H7 (cell line): Measurements from ENCODE around the gene PIGC. TPM values are rescaled to one million over a fixed set of nuclear protein-coding genes. Genes with fewer than 3 reads are reported as not detected.

Experiments used
- DNase-seq: peaks from one replicate; pipeline ENCODE4 v3.0.0; 2012
- H3K27me3 ChIP-seq: 2 replicates; pipeline ENCODE4 v1.6.0; 2011; ENCODE audit warnings: mild to moderate bottlenecking, low read length; ENCODE audit not compliant: control insufficient read depth, insufficient read depth
- H3K36me3 ChIP-seq: replicated peaks from 2 replicates; pipeline ENCODE4 v1.5.1; 2011; ENCODE audit warnings: low read length; ENCODE audit not compliant: control insufficient read depth, insufficient read depth
- H3K4me3 ChIP-seq: 2 replicates; pipeline ENCODE4 v1.5.1; 2011; ENCODE audit warnings: low read depth, mild to moderate bottlenecking, control low read depth, low read length, moderate library complexity; ENCODE audit not compliant: insufficient read depth
- total RNA-seq: library from RNA; depleted of rRNA; stranded (reverse); fragments of >200 nt; shearing (Covaris generic); gene quantifications from 2 replicates; pipeline ENCODE4 v1.2.3, GENCODE V29; 2014; rRNA removed

The PIGC gene
- 25.5 and 27.3 TPM in 2 replicates for total RNA-seq

DNA sequence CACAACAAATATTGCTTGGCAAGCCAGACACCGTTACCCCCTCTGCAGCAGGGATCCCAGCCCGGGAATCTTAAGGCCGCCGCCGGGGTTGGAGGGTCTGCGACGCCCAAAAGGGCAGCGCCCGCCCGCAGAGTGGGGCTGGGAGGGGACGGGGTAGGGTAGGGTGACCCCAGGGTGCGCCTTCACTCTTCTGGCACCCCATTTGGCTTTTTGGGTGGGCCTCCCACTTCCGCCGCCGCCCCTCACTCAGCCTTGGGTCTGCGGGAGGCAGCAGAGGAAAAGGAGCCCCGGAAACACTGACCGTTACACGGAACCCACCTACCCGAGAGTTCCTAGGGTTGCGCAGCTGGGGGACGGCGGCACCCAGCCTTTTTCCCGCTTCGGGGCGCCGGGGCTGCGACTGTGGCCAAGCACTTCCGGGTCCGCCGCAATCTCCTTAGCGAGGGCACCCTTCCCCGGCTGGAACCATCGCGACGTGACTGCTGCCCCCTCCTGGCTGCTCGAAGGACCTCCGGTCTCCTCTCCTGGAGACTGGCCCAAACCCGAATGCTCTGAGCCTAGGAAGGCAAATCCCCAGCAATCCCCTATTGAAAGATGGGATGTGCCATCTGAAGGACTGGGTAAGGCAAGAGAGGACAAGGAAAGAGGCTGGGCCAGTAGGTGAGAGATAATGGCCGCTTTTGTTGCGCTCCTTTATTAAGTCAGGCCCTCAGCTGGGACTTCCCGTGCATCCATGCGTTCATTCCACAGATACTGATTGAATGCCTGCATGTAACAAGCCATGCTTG, at the start of gene PIGC:
PIGC (minus strand) TSS at position 404 of the 788 bp plus-strand sequence. CDS start 1,447 bp downstream, outside the sequence.
- H3K36me3 ChIP-seq: peaks cover 3% of the 10 kb centered on the region; the same call in 1 of the 2 replicates
- peak within 1 kb of the TSS; percentile 86 for H3K4me3 ChIP-seq
- peak; percentile 90 for DNase-seq
- no peaks in the 10 kb centered on the region for H3K27me3 ChIP-seq

DNA sequence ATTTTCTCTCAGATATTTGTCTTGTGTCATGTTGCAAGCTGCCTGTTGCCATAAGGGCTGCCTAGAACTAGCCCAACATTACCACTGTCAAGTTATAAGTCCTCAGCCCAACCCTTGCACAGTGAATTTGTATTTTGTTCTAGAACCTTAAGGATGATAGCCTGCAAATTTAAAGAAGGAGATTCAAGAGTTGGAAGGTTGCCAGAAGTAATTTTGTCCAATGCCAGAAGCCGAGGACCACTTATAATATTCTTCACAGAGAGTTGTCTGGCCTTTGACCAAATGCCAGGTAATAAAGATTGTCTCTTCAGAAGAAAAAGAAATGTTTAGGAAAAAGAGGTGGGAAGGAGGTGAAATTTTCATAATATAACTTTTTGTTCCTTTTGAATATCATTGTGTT, 48.6 kb upstream of the PIGC start:
- no peaks in the 10 kb centered on the region; the same call in 1 of the 2 replicates for H3K27me3 ChIP-seq
- DNase-seq: no peak
- no peak overlapping the region for H3K4me3 ChIP-seq
- H3K36me3 ChIP-seq: no peaks in the 10 kb centered on the region

DNA sequence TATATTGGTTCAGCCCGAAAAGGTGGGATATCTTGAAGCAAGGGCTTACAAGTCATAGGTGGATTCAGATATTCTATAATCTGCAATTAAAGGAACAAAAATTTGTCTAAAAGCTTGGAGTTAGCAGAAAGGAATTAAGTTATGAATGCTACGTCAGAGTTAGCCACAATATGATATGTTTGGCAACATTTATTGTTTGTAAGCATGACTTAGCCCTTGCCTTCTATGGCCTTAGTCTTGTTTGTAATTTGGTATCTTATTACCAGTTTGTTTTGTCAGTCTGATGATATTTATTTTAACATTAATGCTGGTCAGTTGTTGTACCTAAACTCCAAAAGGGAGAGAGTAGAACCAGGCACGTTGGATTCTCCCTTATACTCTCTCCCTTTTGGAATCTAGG, 46.0 kb upstream of the PIGC start:
- Histone ChIP-seq H3K27me3 (no peaks in the 10 kb centered on the region; the same call in 1 of the 2 replicates), H3K36me3 (no peaks in the 10 kb centered on the region), H3K4me3 (no peak overlapping the region)
- no peak for DNase-seq

DNA sequence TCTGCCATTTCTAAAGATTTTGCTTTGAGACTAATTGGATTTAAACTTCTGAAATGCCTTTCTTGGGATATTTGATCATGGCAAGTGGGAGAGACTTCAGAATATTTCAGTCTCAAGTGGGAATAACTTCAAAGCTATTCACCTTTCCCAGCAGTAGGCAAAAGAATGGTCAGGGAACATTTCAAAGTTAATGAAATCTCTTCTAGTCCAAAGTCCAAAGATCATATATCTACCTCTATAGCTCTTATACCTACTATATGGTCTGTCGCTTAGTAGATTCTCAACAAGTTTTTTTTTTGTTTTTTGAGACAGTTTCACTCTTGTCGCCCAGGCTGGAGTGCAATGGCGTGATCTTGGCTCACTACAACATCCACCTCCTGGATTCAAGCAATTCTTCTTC, 44.5 kb upstream of the PIGC start:
- no peak for DNase-seq
- Histone ChIP-seq H3K4me3 (no peak overlapping the region), H3K27me3 (no peaks in the 10 kb centered on the region; the same call in 1 of the 2 replicates), H3K36me3 (no peaks in the 10 kb centered on the region)

DNA sequence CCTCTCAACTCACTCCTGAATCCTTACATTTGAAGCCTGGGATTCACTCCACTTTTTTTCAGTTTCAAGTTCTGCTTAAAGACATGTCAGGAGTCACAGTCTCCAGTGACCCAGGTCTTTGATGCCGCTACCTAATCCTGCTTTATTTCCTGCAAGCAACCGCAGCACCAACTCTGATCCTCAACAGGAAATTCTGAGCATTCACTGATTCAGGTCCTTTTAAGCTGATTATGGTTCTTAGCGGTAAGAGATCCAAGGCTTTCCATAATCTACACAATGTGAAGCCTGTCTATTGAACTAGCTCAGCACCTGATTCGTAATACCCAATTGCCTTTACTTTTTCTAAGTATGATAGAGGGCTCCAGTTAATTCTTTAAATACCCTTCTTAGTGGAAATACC, 43.7 kb upstream of the PIGC start:
- DNase-seq: no peak
- Histone ChIP-seq H3K4me3 (no peak overlapping the region), H3K27me3 (no peaks in the 10 kb centered on the region; the same call in 1 of the 2 replicates), H3K36me3 (no peaks in the 10 kb centered on the region)

DNA sequence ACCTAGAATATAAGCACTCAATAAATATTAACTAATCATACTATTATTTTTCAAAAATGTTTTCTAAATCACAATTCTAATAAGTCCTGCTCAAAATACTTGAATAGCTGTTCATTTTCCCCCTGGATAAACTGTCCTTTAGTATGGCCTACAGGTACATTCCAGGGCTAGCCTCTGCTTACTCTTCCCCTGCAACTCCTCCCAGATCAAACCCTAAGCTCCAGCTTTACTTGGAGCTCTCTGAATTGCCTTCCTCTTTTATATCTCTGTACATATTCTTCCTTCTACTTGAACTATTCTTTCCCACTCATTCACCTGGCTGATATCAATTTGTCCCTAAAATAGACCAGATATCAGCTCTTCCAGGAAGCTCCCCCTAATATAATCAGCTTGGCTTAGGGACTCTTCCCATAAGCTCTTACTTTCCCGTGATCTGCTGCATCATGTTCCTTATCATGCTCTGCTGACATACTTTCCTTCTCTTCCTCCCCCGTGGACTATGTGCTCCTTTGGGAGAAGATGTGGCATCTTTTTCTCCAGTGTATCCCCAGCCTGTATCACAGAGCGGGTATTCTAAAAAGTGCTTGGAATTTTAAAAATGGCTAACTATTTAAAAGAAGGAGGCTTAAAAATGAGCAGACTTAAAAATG, 43.1 kb upstream of the PIGC start:
- Histone ChIP-seq H3K4me3 (no peak overlapping the region), H3K36me3 (no peaks in the 10 kb centered on the region), H3K27me3 (no peaks in the 10 kb centered on the region; the same call in 1 of the 2 replicates)
- no peak for DNase-seq

DNA sequence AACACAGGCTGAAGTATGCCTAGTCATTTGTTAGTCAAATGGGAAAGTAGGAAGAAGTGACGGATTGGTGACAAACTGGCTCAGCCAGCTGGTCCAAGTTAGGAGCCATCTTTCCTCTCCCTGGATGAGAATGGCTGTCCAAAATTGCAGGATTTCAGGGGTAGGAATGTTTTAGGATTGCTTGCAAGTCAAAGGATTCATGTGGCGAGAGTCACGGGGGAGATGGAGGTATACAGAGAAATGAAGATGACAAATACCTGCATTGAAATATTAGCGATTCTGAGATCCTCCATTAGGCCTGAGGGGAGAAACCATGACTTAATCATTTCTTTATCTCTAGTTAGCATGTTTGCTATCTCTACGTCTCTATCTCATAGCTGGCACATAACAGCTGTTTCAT, 41.8 kb upstream of the PIGC start:
- no peaks in the 10 kb centered on the region; the same call in 1 of the 2 replicates for H3K27me3 ChIP-seq
- no peak for DNase-seq
- no peak overlapping the region for H3K4me3 ChIP-seq
- no peaks in the 10 kb centered on the region for H3K36me3 ChIP-seq

DNA sequence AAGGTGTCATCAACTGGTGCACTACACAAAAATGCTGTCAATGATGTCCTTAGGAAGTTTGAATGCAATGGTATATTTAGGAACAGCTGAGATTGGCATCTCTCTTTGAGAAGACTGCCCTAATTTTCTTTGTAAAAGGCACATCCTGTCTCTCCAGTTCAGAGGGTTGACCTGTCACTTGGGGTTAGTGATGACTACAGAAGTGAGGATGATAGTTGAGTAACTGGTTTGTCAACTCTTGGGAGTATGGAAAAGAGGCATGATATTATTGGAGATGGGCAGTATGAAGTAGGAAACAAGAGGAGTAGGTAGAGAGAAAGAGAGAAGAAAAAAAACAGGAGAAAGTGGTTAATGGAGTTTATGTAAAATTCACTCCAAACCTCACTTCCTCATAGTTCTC, 40.4 kb upstream of the PIGC start:
- DNase-seq: no peak
- Histone ChIP-seq H3K27me3 (no peaks in the 10 kb centered on the region; the same call in 1 of the 2 replicates), H3K36me3 (no peaks in the 10 kb centered on the region), H3K4me3 (no peak overlapping the region)

DNA sequence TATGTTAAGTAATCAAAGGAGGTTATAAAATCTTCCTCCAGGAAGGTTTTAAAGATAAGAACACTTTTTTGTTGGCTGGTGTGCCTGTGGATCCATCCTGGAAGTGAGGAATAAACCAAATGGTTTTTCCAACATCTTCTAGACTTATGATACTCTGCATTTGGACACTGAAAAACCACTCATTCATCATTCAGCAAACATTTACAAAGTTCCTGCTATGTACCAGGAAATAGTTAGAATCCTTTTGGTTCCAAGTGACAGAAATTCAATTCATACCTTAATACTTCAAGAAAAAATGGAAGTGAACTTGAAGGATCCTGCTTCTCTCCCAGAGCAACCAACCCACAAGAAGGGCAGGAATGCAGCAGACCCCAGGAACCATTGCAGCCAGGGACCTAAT, 39.6 kb upstream of the PIGC start:
- no peaks in the 10 kb centered on the region; the same call in 1 of the 2 replicates for H3K27me3 ChIP-seq
- no peak for DNase-seq
- no peak overlapping the region for H3K4me3 ChIP-seq
- H3K36me3 ChIP-seq: no peaks in the 10 kb centered on the region

DNA sequence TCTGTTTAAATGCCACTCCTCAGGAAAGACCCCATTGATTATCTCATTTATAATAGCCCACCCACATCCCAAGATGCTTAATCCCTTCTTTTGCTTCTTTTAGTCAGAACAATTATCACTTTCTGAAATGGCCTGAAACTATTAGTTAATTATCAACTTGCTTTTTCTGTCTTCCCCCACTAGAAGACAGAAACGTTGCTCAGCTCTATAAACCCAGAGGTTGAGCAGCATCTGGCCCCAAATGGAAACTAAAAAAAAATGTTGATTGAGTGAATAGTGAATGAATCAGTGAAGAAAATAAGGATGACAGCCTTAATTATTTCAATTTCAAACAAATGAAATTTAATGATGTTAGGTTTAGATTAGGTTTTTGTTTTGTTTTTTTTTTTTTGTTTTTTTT, 38.2 kb upstream of the PIGC start:
- no peak for DNase-seq
- no peaks in the 10 kb centered on the region for H3K36me3 ChIP-seq
- H3K4me3 ChIP-seq: no peak overlapping the region
- H3K27me3 ChIP-seq: no peaks in the 10 kb centered on the region; the same call in 1 of the 2 replicates

DNA sequence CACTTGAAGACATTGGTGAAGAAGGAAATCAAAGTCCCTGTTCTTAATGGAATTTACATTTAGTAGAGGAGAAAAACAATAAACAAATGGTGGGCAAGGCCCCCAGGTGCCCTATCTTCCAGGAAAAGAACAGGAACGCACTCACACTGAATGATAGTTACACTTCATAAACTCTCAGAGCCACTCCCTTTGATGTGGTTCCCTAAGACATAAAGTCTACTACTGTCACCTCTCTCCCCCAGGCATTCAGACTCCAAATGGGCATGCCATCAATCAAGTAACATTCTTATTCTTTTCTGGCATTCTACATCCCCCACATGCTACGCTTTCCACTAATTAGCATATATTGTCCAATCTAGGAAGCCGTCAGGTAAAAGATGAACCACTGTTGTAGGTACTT, 36.6 kb upstream of the PIGC start:
- H3K4me3 ChIP-seq: no peak overlapping the region
- no peak for DNase-seq
- H3K27me3 ChIP-seq: no peaks in the 10 kb centered on the region; the same call in 1 of the 2 replicates
- H3K36me3 ChIP-seq: no peaks in the 10 kb centered on the region

DNA sequence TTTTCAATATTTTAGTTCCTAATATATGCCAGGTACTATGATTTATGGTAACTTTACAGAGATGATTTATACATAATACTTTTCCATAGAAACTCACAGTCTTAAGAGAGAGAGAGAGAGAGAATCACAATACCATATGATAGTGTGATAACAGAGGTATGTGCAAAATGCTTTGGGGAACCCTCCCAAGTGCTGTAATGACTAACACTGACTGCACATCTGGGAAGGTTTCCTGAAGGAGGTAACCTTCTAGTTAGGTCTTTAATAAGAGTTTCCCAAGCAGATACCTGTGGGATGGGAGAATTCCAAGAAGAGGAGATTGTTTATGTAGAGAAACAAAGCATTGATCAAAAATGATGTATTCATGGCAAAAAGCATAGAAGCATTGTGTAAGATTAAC, 34.6 kb upstream of the PIGC start:
- H3K4me3 ChIP-seq: no peak overlapping the region
- no peak for DNase-seq
- H3K36me3 ChIP-seq: no peaks in the 10 kb centered on the region
- H3K27me3 ChIP-seq: no peaks in the 10 kb centered on the region

DNA sequence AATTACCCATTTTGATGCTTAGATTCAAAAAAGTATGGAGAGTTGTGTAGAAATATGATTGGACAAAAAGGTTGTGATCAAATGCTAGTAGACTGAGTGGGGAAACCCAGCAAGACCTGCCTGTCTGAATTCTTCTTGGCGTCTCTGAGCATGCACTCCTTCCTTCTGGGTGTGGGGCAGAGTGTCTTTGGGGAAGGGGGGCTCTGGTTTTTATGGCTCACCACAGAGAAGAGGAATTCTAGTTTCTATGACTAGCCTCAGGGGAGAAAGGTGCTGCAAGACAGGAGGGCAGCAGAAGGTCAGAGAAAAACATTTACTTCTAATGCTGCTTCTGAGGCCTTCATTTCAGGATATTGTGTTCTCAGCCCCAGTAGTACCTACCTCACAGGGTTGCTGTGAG, 33.9 kb upstream of the PIGC start:
- no peak for DNase-seq
- H3K27me3 ChIP-seq: no peaks in the 10 kb centered on the region
- H3K36me3 ChIP-seq: no peaks in the 10 kb centered on the region
- H3K4me3 ChIP-seq: no peak overlapping the region

DNA sequence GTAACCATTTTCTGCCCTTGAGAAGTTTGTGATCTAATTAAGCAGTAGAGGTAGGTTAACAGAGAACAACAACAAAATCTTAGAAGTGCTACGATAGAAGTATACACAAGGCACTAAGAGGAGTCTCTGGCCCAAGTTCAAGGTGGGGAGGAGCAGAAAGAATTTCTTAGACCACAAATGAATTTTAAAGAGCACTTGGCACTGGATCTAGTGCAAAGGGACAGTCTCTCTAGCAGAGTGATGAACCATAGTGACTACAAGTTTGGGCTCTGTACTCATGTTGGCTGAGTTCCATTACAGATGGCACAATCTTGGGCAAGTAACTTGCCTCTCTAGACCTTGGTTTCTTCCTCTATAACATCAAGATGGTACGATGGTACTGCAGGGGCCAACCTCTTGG, 33.3 kb upstream of the PIGC start:
- no peak for DNase-seq
- Histone ChIP-seq H3K36me3 (no peaks in the 10 kb centered on the region), H3K4me3 (no peak overlapping the region), H3K27me3 (no peaks in the 10 kb centered on the region)

DNA sequence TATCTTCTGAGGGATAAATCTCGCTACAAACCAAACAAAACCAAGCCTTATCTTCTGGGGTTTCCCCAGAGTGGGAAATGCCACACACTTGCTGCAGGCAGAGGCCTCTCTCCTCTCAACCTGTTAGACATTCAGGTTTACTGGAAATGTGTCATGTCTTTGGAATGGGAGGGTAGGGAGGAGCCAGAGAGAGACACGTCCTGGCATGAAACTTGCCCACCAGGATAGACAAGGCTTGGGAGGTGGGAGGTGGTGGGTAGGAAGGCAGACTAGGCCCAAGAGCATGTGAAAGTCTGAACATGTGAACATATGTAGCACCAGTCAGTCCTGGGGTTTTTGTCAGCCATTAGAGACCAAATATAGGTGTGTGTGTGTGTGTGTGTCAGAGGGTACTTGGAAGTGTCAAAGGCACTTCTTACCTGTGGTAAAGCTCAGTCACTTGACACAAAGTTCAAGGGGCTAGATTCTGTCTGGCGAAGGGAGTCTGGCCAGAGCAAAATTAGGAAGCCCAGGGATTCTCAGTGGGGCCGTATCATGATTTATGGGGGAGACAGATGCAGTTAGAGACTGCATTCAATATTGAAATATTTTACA, 32.4 kb upstream of the PIGC start:
- H3K27me3 ChIP-seq: no peaks in the 10 kb centered on the region
- no peak for DNase-seq
- H3K36me3 ChIP-seq: no peaks in the 10 kb centered on the region
- H3K4me3 ChIP-seq: no peak overlapping the region
